Activated naive CD4-positive, alpha-beta T cell treated with anti-CD3 and anti-CD28 coated beads, Interleukin-2, amount 10 ng/mL, durations not matched to agents 7 days and 5 days (primary cell): ENCODE measurements around the gene CARD14.

Experiments used
- CTCF ChIA-PET: fragments of 350-600 bp; sonication (Branson Sonifier 250); formaldehyde crosslinking; loops from one replicate; lab custom pipeline; 2021; ENCODE audit warnings: antibody characterized with exemption; lab: Charles Lee
- DNase-seq: peaks from one replicate; pipeline ENCODE4 v3.0.0-alpha.2; 2020
- H3K27ac Mint-ChIP-seq: one replicate; pipeline ENCODE4 v1.8.0; 2021; ENCODE audit warnings: mild to moderate bottlenecking, moderate library complexity, mixed read lengths
- H3K27me3 Mint-ChIP-seq: one replicate; pipeline ENCODE4 v1.8.0; 2021; ENCODE audit warnings: mild to moderate bottlenecking, mixed read lengths
- H3K36me3 Mint-ChIP-seq: one replicate; pipeline ENCODE4 v1.8.0; 2021; ENCODE audit warnings: mixed read lengths
- H3K4me1 Mint-ChIP-seq: one replicate; pipeline ENCODE4 v1.8.0; 2021; ENCODE audit warnings: mixed read lengths
- H3K4me3 Mint-ChIP-seq: one replicate; pipeline ENCODE4 v1.8.0; 2021; ENCODE audit warnings: mild to moderate bottlenecking, moderate library complexity, mixed read lengths
- H3K9me3 Mint-ChIP-seq: one replicate; pipeline ENCODE4 v1.8.0; 2021; ENCODE audit warnings: mixed read lengths

Gene CARD14

GRCh38 chr17:80245566-80246265 lies 75.9 kb downstream of the CARD14 start:
- Mint-ChIP-seq H3K27me3 (no peaks in the 10 kb centered on the region), H3K9me3 (no peaks in the 10 kb centered on the region)
- CTCF ChIA-PET = no interaction called here

GRCh38 chr17:80246266-80246681 lies 76.4 kb downstream of the CARD14 start:
- H3K36me3 Mint-ChIP-seq = no peaks in the 10 kb centered on the region
- no peaks in the 10 kb centered on the region for H3K27me3 Mint-ChIP-seq
- DNase-seq = no peak
- no peak overlapping the region for H3K27ac Mint-ChIP-seq
- CTCF ChIA-PET = no interaction called here
- H3K9me3 Mint-ChIP-seq = no peaks in the 10 kb centered on the region
- no peaks in the 10 kb centered on the region for H3K4me1 Mint-ChIP-seq
- no peak overlapping the region for H3K4me3 Mint-ChIP-seq

More at GRCh38 chr17:80245566-80246265, 75.9 kb downstream of the CARD14 start:
- Mint-ChIP-seq H3K4me3 (no peak overlapping the region), H3K4me1 (no peaks in the 10 kb centered on the region), H3K27ac (no peak overlapping the region), H3K36me3 (no peaks in the 10 kb centered on the region)
- no peak for DNase-seq

GRCh38 chr17:80246726-80247125 lies 76.9 kb downstream of the CARD14 start:
- Mint-ChIP-seq H3K36me3 (no peaks in the 10 kb centered on the region), H3K27me3 (no peaks in the 10 kb centered on the region), H3K9me3 (no peaks in the 10 kb centered on the region), H3K4me1 (peaks cover 1% of the 10 kb centered on the region), H3K4me3 (no peak overlapping the region), H3K27ac (no peak overlapping the region)
- CTCF ChIA-PET = no interaction called here
- no peak for DNase-seq

- Mint-ChIP-seq H3K4me3 (no peak overlapping the region), H3K4me1 (peaks cover 9% of the 10 kb centered on the region), H3K36me3 (no peaks in the 10 kb centered on the region), H3K27ac (no peak overlapping the region), H3K27me3 (no peaks in the 10 kb centered on the region), H3K9me3 (no peaks in the 10 kb centered on the region)
- DNase-seq = no peak
- CTCF ChIA-PET = no interaction called here
Measured at GRCh38 chr17:80247561-80247960, 77.7 kb downstream of the CARD14 start.

- no peaks in the 10 kb centered on the region for H3K36me3 Mint-ChIP-seq
- peaks cover 15% of the 10 kb centered on the region for H3K4me1 Mint-ChIP-seq
- no peak overlapping the region for H3K4me3 Mint-ChIP-seq
- H3K27ac Mint-ChIP-seq = no peak overlapping the region
- no peaks in the 10 kb centered on the region for H3K27me3 Mint-ChIP-seq
- CTCF ChIA-PET = no interaction called here
- DNase-seq = no peak
- H3K9me3 Mint-ChIP-seq = no peaks in the 10 kb centered on the region
Measured at GRCh38 chr17:80248001-80248893, 78.4 kb downstream of the CARD14 start.

GRCh38 chr17:80248894-80249710 lies 79.3 kb downstream of the CARD14 start:
- H3K36me3 Mint-ChIP-seq = no peaks in the 10 kb centered on the region
- peaks cover 24% of the 10 kb centered on the region for H3K4me1 Mint-ChIP-seq
- no peaks in the 10 kb centered on the region for H3K27me3 Mint-ChIP-seq
- no peaks in the 10 kb centered on the region for H3K9me3 Mint-ChIP-seq
- CTCF ChIA-PET = no interaction called here
- no peak for DNase-seq
- no peak overlapping the region for H3K4me3 Mint-ChIP-seq
- H3K27ac Mint-ChIP-seq = no peak overlapping the region

GRCh38 chr17:80251966-80252365 lies 82.1 kb downstream of the CARD14 start:
- DNase-seq = no peak
- Mint-ChIP-seq H3K27ac (no peak overlapping the region), H3K27me3 (no peaks in the 10 kb centered on the region), H3K4me3 (no peak overlapping the region), H3K9me3 (no peaks in the 10 kb centered on the region), H3K36me3 (no peaks in the 10 kb centered on the region), H3K4me1 (peaks cover 50% of the 10 kb centered on the region)
- CTCF ChIA-PET = interaction anchor here (0.6 to 3.7 kb wide), 5 partner anchors 33 to 169 kb away, joined by 3 to 33 read pairs (median 4); no protein-coding TSS in a partner anchor

GRCh38 chr17:80252871-80253270 lies 83.0 kb downstream of the CARD14 start:
- CTCF ChIA-PET = interaction anchor here (1.0 to 3.7 kb wide), 3 partner anchors 15 to 57 kb away, joined by 3 to 33 read pairs (median 4); no protein-coding TSS in a partner anchor
- H3K27me3 Mint-ChIP-seq = no peaks in the 10 kb centered on the region
- no peak overlapping the region for H3K27ac Mint-ChIP-seq
- H3K9me3 Mint-ChIP-seq = no peaks in the 10 kb centered on the region
- H3K4me1 Mint-ChIP-seq = peaks cover 57% of the 10 kb centered on the region
- no peak overlapping the region for H3K4me3 Mint-ChIP-seq
- no peaks in the 10 kb centered on the region for H3K36me3 Mint-ChIP-seq
- DNase-seq = peak; percentile 91

GRCh38 chr17:80253631-80254395 lies 84.0 kb downstream of the CARD14 start:
- no peak overlapping the region for H3K27ac Mint-ChIP-seq
- no peaks in the 10 kb centered on the region for H3K27me3 Mint-ChIP-seq
- no peaks in the 10 kb centered on the region for H3K9me3 Mint-ChIP-seq
- DNase-seq = no peak
- no peak overlapping the region for H3K4me3 Mint-ChIP-seq
- CTCF ChIA-PET = interaction anchor here (1.0 to 3.7 kb wide), 3 partner anchors 16 to 172 kb away, joined by 3 to 33 read pairs (median 3); no protein-coding TSS in a partner anchor
- peaks cover 66% of the 10 kb centered on the region for H3K4me1 Mint-ChIP-seq
- no peaks in the 10 kb centered on the region for H3K36me3 Mint-ChIP-seq

GRCh38 chr17:80254396-80255251 lies 84.8 kb downstream of the CARD14 start:
- Mint-ChIP-seq H3K4me3 (peak overlapping the region; percentile 14), H3K9me3 (no peaks in the 10 kb centered on the region), H3K27me3 (no peaks in the 10 kb centered on the region), H3K4me1 (peaks cover 74% of the 10 kb centered on the region), H3K36me3 (peaks cover under 1% of the 10 kb centered on the region), H3K27ac (peak overlapping the region; percentile 86)
- CTCF ChIA-PET = interaction anchor here (1.4 kb wide), 1 partner anchor 173 kb away, joined by 3 read pairs; no protein-coding TSS in a partner anchor
- DNase-seq = peak; percentile 76

- DNase-seq = no peak
- Mint-ChIP-seq H3K9me3 (no peaks in the 10 kb centered on the region), H3K4me3 (no peak overlapping the region), H3K4me1 (peaks cover 78% of the 10 kb centered on the region), H3K27me3 (no peaks in the 10 kb centered on the region), H3K27ac (peak overlapping the region; percentile 68), H3K36me3 (peaks cover 2% of the 10 kb centered on the region)
- CTCF ChIA-PET = interaction anchor here (0.9 kb wide), 1 partner anchor 10 kb away, joined by 3 read pairs; no protein-coding TSS in a partner anchor
Measured at GRCh38 chr17:80256034-80256350, 86.2 kb downstream of the CARD14 start.

- CTCF ChIA-PET = no interaction called here
Measured at GRCh38 chr17:80257716-80258213, 87.9 kb downstream of the CARD14 start.

More at GRCh38 chr17:80257716-80258213, 87.9 kb downstream of the CARD14 start:
- Mint-ChIP-seq H3K4me3 (no peak overlapping the region), H3K27ac (peak overlapping the region; percentile 95), H3K4me1 (peaks cover 82% of the 10 kb centered on the region), H3K27me3 (no peaks in the 10 kb centered on the region), H3K9me3 (no peaks in the 10 kb centered on the region), H3K36me3 (peaks cover 2% of the 10 kb centered on the region)
- DNase-seq = no peak
